Measurements from ENCODE around the gene CKMT1B.
"Not testable (repeated sequence)": the region's sequence is repeated elsewhere in the genome, so short reads cannot be mapped to it uniquely, and the experiment has no call there.

The CKMT1B gene

DNA sequence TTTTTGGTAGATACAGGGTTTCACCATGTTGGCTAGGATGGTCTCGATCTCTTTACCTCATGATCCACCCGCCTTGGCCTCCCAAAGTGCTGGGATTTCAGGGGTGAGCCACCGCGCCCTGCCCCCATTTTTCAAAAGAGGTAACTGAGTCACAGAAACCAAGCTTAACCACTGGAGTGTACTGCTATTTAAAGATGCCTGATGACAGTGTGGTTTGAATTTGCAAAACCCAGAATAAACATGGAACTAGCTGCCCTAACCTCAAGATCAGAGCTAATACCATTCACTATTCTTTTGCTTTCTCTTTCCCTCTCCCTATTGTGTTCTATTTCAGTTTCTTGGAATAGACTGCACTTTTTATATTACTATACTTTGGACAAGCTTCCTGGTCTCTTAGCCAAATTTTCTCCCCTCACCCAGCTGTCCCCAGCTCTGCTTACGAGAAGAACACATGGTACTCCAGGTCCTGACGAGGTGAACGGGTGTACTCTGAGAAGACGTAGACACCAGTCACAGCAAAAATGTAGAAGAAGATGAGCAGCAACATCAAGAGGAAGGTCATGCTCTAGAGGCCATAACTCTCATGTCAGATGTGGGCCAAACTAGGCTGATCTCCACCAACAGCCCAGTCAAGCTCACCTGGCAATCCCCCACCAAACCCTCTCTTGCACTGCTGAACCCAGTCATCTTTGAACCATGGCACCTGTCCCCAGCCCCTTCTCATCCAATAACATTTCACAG, 44.8 kb downstream of the CKMT1B start:
- not testable (repeated sequence) for DNase-seq
